HG03064 (cell line): ENCODE results near the gene FAM131A.

Experiments
- ATAC-seq: cut with Tn5 transposase; IDR thresholded peaks from one replicate; pipeline ENCODE4 v1.9.1; 2021; ENCODE audit warnings: low read depth; ENCODE audit not compliant: unreplicated experiment

Gene FAM131A

GRCh38 chr3:184388936-184389230 is 51.5 kb downstream of the FAM131A start:
- ATAC-seq = no peak

DNA sequence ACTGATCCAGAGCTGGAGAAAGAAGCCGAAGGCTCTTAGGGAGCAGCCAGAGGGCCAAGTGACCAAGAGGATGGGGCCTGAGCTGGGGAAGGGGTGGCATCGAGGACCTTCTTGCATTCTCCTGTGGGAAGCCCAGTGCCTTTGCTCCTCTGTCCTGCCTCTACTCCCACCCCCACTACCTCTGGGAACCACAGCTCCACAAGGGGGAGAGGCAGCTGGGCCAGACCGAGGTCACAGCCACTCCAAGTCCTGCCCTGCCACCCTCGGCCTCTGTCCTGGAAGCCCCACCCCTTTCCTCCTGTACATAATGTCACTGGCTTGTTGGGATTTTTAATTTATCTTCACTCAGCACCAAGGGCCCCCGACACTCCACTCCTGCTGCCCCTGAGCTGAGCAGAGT is 52.0 kb downstream of the FAM131A start:
- no peak for ATAC-seq

DNA sequence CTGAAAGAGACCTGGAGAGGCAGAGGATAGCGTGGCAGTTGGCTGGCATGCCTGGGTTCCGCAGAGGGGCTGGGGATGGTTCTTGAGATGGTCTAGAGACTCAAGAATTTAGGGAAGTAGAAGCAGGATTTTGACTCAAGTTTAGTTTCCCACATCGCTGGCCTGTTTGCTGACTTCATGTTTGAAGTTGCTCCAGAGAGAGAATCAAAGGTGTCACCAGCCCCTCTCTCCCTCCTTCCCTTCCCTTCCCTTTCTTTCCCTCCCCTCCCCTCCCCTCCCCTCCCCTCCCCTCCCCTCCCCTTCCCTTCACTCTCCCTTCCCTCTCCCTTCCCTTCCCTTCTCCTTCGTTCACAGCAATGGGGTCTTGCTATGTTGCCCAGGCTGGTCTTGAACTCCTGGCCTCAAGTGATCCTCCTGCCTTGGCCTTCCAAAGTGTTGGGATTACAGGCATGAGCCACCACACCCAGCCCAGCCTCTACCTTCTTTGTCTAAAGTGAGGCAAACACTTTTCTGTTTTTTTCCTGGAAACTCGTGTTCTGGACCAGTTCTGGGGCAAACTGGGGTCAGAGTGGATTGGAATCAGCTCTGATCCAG is 52.6 kb downstream of the FAM131A start:
- no peak for ATAC-seq

GRCh38 chr3:184391266-184391665 is 53.9 kb downstream of the FAM131A start:
- ATAC-seq = no peak

DNA sequence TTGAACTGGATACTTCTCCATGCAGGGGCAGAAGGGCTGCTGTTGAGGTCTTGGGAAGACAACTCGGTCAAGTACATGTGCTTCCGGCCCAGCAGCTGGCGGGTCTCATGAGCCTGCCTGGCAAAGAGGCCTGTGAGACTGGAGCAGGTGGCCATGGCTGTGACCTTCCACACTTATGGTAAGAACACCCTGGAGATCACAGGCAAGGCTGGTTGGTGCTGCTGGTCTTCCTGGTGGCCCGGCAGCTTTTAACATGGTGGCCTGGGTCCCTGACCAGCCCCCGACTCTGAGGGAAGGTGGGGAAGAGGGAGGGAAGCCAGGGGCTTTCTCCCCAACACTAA is 57.9 kb downstream of the FAM131A start:
- ATAC-seq = no peak
